Measurements from ENCODE around the gene CDC34.

DNA sequence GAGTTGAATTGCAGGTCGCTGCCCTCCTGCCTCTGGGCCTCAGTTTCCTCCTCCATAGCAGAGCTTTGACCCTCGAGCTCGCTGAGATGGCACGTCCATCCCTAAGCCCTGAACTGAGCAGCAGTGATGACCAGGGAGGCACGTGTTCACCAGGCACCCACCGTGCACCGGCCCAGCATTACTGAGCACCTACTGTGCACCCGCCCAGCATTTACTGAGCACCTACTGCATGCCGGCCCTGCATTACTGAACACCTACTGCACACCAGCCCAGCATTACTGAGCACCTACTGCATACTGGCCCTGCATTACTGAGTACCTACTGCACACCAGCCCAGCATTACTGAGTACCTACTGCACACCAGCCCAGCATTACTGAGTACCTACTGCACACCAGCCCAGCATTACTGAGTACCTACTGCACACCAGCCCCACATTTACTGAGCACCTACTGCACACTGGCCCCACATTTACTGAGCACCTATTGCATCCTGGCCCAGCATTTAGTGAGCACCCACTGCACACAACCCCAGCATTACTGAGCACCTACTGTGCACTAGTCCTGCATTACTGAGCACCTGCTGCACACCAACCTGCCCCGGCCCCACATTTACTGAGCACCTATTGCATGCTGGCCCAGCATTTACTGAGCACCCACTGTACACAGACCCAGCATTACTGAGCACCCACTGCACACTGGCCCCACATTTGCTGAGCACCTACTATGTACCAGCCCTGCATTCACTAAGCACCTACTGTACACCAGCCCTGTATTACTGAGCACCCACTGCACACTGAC, 18.0 kb upstream of the CDC34 start:
- TF ChIP-seq, protein P1, sequence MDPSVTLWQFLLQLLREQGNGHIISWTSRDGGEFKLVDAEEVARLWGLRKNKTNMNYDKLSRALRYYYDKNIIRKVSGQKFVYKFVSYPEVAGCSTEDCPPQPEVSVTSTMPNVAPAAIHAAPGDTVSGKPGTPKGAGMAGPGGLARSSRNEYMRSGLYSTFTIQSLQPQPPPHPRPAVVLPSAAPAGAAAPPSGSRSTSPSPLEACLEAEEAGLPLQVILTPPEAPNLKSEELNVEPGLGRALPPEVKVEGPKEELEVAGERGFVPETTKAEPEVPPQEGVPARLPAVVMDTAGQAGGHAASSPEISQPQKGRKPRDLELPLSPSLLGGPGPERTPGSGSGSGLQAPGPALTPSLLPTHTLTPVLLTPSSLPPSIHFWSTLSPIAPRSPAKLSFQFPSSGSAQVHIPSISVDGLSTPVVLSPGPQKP (IDR thresholded peaks at IDR 0.05; ENCODE audit: low read depth, low read length): no peak
- no peak; the same call in 1 of the 2 replicates for TF ChIP-seq KDM1A (IDR thresholded peaks at IDR 0.05; ENCODE audit: low read depth)
- TF ChIP-seq, protein P2, sequence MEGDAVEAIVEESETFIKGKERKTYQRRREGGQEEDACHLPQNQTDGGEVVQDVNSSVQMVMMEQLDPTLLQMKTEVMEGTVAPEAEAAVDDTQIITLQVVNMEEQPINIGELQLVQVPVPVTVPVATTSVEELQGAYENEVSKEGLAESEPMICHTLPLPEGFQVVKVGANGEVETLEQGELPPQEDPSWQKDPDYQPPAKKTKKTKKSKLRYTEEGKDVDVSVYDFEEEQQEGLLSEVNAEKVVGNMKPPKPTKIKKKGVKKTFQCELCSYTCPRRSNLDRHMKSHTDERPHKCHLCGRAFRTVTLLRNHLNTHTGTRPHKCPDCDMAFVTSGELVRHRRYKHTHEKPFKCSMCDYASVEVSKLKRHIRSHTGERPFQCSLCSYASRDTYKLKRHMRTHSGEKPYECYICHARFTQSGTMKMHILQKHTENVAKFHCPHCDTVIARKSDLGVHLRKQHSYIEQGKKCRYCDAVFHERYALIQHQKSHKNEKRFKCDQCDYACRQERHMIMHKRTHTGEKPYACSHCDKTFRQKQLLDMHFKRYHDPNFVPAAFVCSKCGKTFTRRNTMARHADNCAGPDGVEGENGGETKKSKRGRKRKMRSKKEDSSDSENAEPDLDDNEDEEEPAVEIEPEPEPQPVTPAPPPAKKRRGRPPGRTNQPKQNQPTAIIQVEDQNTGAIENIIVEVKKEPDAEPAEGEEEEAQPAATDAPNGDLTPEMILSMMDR (IDR thresholded peaks at IDR 0.05): no peak
- TF ChIP-seq BHLHE40 (IDR thresholded peaks at IDR 0.05; ENCODE audit: low read depth, low read length): no peak
- TF ChIP-seq, protein P3, sequence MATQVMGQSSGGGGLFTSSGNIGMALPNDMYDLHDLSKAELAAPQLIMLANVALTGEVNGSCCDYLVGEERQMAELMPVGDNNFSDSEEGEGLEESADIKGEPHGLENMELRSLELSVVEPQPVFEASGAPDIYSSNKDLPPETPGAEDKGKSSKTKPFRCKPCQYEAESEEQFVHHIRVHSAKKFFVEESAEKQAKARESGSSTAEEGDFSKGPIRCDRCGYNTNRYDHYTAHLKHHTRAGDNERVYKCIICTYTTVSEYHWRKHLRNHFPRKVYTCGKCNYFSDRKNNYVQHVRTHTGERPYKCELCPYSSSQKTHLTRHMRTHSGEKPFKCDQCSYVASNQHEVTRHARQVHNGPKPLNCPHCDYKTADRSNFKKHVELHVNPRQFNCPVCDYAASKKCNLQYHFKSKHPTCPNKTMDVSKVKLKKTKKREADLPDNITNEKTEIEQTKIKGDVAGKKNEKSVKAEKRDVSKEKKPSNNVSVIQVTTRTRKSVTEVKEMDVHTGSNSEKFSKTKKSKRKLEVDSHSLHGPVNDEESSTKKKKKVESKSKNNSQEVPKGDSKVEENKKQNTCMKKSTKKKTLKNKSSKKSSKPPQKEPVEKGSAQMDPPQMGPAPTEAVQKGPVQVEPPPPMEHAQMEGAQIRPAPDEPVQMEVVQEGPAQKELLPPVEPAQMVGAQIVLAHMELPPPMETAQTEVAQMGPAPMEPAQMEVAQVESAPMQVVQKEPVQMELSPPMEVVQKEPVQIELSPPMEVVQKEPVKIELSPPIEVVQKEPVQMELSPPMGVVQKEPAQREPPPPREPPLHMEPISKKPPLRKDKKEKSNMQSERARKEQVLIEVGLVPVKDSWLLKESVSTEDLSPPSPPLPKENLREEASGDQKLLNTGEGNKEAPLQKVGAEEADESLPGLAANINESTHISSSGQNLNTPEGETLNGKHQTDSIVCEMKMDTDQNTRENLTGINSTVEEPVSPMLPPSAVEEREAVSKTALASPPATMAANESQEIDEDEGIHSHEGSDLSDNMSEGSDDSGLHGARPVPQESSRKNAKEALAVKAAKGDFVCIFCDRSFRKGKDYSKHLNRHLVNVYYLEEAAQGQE (IDR thresholded peaks at IDR 0.05): no peak
- no peak for TF ChIP-seq ZSCAN20 (CRISPR knock-in tag; IDR thresholded peaks at IDR 0.05)
- TF ChIP-seq, protein P4, sequence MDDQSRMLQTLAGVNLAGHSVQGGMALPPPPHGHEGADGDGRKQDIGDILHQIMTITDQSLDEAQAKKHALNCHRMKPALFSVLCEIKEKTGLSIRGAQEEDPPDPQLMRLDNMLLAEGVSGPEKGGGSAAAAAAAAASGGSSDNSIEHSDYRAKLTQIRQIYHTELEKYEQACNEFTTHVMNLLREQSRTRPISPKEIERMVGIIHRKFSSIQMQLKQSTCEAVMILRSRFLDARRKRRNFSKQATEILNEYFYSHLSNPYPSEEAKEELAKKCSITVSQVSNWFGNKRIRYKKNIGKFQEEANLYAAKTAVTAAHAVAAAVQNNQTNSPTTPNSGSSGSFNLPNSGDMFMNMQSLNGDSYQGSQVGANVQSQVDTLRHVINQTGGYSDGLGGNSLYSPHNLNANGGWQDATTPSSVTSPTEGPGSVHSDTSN (IDR thresholded peaks at IDR 0.05): no peak
- TF ChIP-seq, protein P5, sequence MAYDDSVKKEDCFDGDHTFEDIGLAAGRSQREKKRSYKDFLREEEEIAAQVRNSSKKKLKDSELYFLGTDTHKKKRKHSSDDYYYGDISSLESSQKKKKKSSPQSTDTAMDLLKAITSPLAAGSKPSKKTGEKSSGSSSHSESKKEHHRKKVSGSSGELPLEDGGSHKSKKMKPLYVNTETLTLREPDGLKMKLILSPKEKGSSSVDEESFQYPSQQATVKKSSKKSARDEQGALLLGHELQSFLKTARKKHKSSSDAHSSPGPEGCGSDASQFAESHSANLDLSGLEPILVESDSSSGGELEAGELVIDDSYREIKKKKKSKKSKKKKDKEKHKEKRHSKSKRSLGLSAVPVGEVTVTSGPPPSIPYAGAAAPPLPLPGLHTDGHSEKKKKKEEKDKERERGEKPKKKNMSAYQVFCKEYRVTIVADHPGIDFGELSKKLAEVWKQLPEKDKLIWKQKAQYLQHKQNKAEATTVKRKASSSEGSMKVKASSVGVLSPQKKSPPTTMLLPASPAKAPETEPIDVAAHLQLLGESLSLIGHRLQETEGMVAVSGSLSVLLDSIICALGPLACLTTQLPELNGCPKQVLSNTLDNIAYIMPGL (CRISPR knock-in tag; IDR thresholded peaks at IDR 0.05; ENCODE audit: borderline replicate concordance): no peak
- no peak for TF ChIP-seq MAFK (IDR thresholded peaks at IDR 0.05; ENCODE audit: partially characterized antibody)
- TF ChIP-seq POLR2A (IDR thresholded peaks at IDR 0.05; ENCODE audit: low read length): no peak
- TF ChIP-seq CHD2 (IDR thresholded peaks at IDR 0.05; ENCODE audit: low read length, partially characterized antibody): no peak
- TF ChIP-seq NR3C1 (IDR thresholded peaks at IDR 0.05): no peak
- TF ChIP-seq EHMT2 (IDR thresholded peaks at IDR 0.05; ENCODE audit: low read depth): no peak
